A673 (cell line): ENCODE results near the gene DDX54. TPM values are rescaled to one million over a fixed set of nuclear protein-coding genes. Genes with fewer than 3 reads are reported as not detected.
A peak's percentile ranks its signal among the peaks of the same experiment; 100 is the strongest.

ENCODE experiments used
- BruUV-seq: library from RNA; stranded (reverse); fragments of 400-500 nt; replicated peaks from 2 replicates; lab custom pipeline; 2021; lab: Mats Ljungman, UMichigan
- CTCF ChIA-PET: fragments of 300-600 bp; sonication (Branson Sonifier 250); formaldehyde crosslinking; loops from one replicate; lab custom pipeline; 2022; ENCODE audit warnings: antibody characterized with exemption; lab: Charles Lee
- POLR2A ChIA-PET: fragments of 300-600 bp; sonication (Branson Sonifier 250); formaldehyde crosslinking; loops from one replicate; lab custom pipeline; 2022; ENCODE audit warnings: antibody characterized with exemption; ENCODE audit not compliant: low non-redundant PET; lab: Charles Lee
- DNase-seq: peaks from one replicate; pipeline ENCODE4 v3.0.0-alpha.2; 2015; ENCODE audit warnings: low spot score
- H3K27ac ChIP-seq: fragments of 200-600 bp; sonication (generic); 2 replicates; pipeline ENCODE4 v1.5.1; 2016; ENCODE audit warnings: mixed run types, low read depth, mild to moderate bottlenecking, mixed read lengths, antibody characterized with exemption, low read length; ENCODE audit not compliant: poor library complexity, severe bottlenecking
- H3K27me3 ChIP-seq: fragments of 200-600 bp; sonication (generic); replicated peaks from 2 replicates; pipeline ENCODE4 v1.6.1; 2017; ENCODE audit warnings: mixed run types, low read depth, mild to moderate bottlenecking, mixed read lengths, antibody characterized with exemption, low read length; ENCODE audit not compliant: insufficient read depth, poor library complexity
- H3K36me3 ChIP-seq: fragments of 200-600 bp; sonication (generic); 2 replicates; pipeline ENCODE4 v1.6.1; 2016; ENCODE audit warnings: mixed run types, mild to moderate bottlenecking, mixed read lengths, antibody characterized with exemption, low read length; ENCODE audit not compliant: insufficient read depth, poor library complexity, severe bottlenecking
- H3K4me1 ChIP-seq: fragments of 200-600 bp; sonication (generic); 2 replicates; pipeline ENCODE4 v1.6.1; 2017; ENCODE audit warnings: mixed run types, mild to moderate bottlenecking, mixed read lengths, antibody characterized with exemption, low read length; ENCODE audit not compliant: insufficient read depth, poor library complexity, severe bottlenecking
- H3K4me3 ChIP-seq: fragments of 200-600 bp; sonication (generic); 2 replicates; pipeline ENCODE4 v1.5.1; 2016; ENCODE audit warnings: low read depth, mixed run types, mild to moderate bottlenecking, mixed read lengths, low read length; ENCODE audit not compliant: poor library complexity, severe bottlenecking
- H3K9me3 ChIP-seq: fragments of 200-600 bp; sonication (generic); 2 replicates; pipeline ENCODE4 v1.6.1; 2016; ENCODE audit warnings: mixed run types, low read depth, mild to moderate bottlenecking, mixed read lengths, antibody characterized with exemption, low read length; ENCODE audit not compliant: poor library complexity, severe bottlenecking
- CTCF ChIP-seq: fragments of 300-800, 200-600 bp; sonication (generic); conservative IDR thresholded peaks from 2 replicates; pipeline ENCODE4 v1.5.1; 2017; ENCODE audit warnings: low read depth, mild to moderate bottlenecking, antibody characterized with exemption, low read length, moderate library complexity, mixed read lengths
- EZH2 ChIP-seq: fragments of 200-600 bp; sonication (generic); IDR thresholded peaks from 2 replicates; pipeline ENCODE4 v1.6.1; 2017; ENCODE audit warnings: borderline replicate concordance, low read depth, mild to moderate bottlenecking, mixed read lengths, antibody characterized with exemption, low read length; ENCODE audit not compliant: poor library complexity, severe bottlenecking
- intact Hi-C: fragments of 100-400 bp; cut with micrococcal nuclease; formaldehyde crosslinking; loops from one replicate; pipeline ENCODE4 v1.10.0; 2022; ENCODE audit not compliant: unreplicated experiment
- total RNA-seq: library from RNA; stranded (reverse); gene quantifications from 2 replicates; pipeline ENCODE4 v1.2.3, GENCODE V29; 2021

Gene DDX54
- total RNA-seq, 1 experiment from 2014 or later, result 116 TPM

GRCh38 chr12:113197518-113198077, 12.3 kb upstream of the DDX54 start:
- intact Hi-C loops, result loop anchor here (1.0 to 10.0 kb wide), 2 partner anchors 127 to 228 kb away; no protein-coding TSS in a partner anchor
- POLR2A ChIA-PET, result no interaction called here
- H3K9me3 ChIP-seq, result no peaks in the 10 kb centered on the region
- CTCF ChIA-PET, result interaction anchor here (0.6 kb wide), 4 partner anchors 117 to 1759 kb away, joined by 3 to 6 read pairs (median 4); no protein-coding TSS in a partner anchor
- no peak overlapping the region for H3K27ac ChIP-seq
- no peak for DNase-seq
- no TSS peak for BruUV-seq
- TF ChIP-seq CTCF (no peak), EZH2 (no peak)
- no peaks in the 10 kb centered on the region for H3K27me3 ChIP-seq
- H3K36me3 ChIP-seq, result no peaks in the 10 kb centered on the region
- H3K4me1 ChIP-seq, result no peaks in the 10 kb centered on the region
- H3K4me3 ChIP-seq, result no peak overlapping the region

- Histone ChIP-seq H3K27ac (no peak overlapping the region), H3K4me3 (no peak overlapping the region), H3K4me1 (no peaks in the 10 kb centered on the region), H3K27me3 (no peaks in the 10 kb centered on the region), H3K9me3 (no peaks in the 10 kb centered on the region), H3K36me3 (peaks cover 5% of the 10 kb centered on the region)
- no TSS peak for BruUV-seq
- ChIA-PET POLR2A (no interaction called here), CTCF (interaction anchor here (0.5 to 0.6 kb wide), 5 partner anchors 116 to 1759 kb away, joined by 3 to 6 read pairs (median 4); no protein-coding TSS in a partner anchor)
- TF ChIP-seq CTCF (peak; percentile 64), EZH2 (no peak)
- DNase-seq, result peak; percentile 71
- intact Hi-C loops, result loop anchor here (1.0 to 10.0 kb wide), 2 partner anchors 128 to 228 kb away; no protein-coding TSS in a partner anchor
Measured at GRCh38 chr12:113196990-113197389, 11.7 kb upstream of the DDX54 start.

- no peaks in the 10 kb centered on the region for H3K4me1 ChIP-seq
- DNase-seq, result no peak
- no peak overlapping the region for H3K27ac ChIP-seq
- CTCF ChIA-PET, result interaction anchor here (0.5 kb wide), 1 partner anchor 197 kb away, joined by 4 read pairs; no protein-coding TSS in a partner anchor
- POLR2A ChIA-PET, result no interaction called here
- peaks cover 6% of the 10 kb centered on the region for H3K36me3 ChIP-seq
- TF ChIP-seq EZH2 (no peak), CTCF (no peak)
- BruUV-seq, result no TSS peak
- H3K9me3 ChIP-seq, result no peaks in the 10 kb centered on the region
- no peaks in the 10 kb centered on the region for H3K27me3 ChIP-seq
- intact Hi-C loops, result loop anchor here (10.0 kb wide), 1 partner anchor 128 kb away; no protein-coding TSS in a partner anchor
- H3K4me3 ChIP-seq, result no peak overlapping the region
Measured at GRCh38 chr12:113196582-113196981, 11.3 kb upstream of the DDX54 start.
